H9 (cell line): ENCODE data around the gene ZNF821. TPM values are rescaled to one million over a fixed set of nuclear protein-coding genes. Genes with fewer than 3 reads are reported as not detected.

Experiments
- DNase-seq: peaks from one replicate; pipeline ENCODE4 v3.0.0-alpha.2; 2017
- H2AFZ ChIP-seq: one replicate; pipeline ENCODE4 v1.6.1; 2013; ENCODE audit warnings: mild to moderate bottlenecking, low read length, control low read depth, moderate library complexity
- H2AK5ac ChIP-seq: 2 replicates; pipeline ENCODE4 v1.6.1; 2013; ENCODE audit warnings: low read length, control low read depth, mixed read lengths; ENCODE audit not compliant: insufficient read length
- H2BK120ac ChIP-seq: one replicate; pipeline ENCODE4 v1.6.1; 2013; ENCODE audit warnings: low read depth, mild to moderate bottlenecking, low read length, control low read depth, inconsistent platforms; ENCODE audit not compliant: poor library complexity, severe bottlenecking
- H2BK12ac ChIP-seq: 2 replicates; pipeline ENCODE4 v1.6.1; 2013; ENCODE audit warnings: low read length, control low read depth, mixed read lengths, low read depth; ENCODE audit not compliant: insufficient read length
- H2BK15ac ChIP-seq: 2 replicates; pipeline ENCODE4 v1.6.1; 2013; ENCODE audit warnings: low read depth, low read length, control low read depth
- H2BK20ac ChIP-seq: one replicate; pipeline ENCODE4 v1.6.1; 2013; ENCODE audit warnings: low read depth, mild to moderate bottlenecking, low read length, control low read depth, inconsistent platforms; ENCODE audit not compliant: poor library complexity, severe bottlenecking
- H2BK5ac ChIP-seq: 2 replicates; pipeline ENCODE4 v1.6.1; 2013; ENCODE audit warnings: low read length, control low read depth, mixed read lengths; ENCODE audit not compliant: insufficient read length
- H3K14ac ChIP-seq: 2 replicates; pipeline ENCODE4 v1.6.1; 2013; ENCODE audit warnings: low read length, control low read depth; ENCODE audit not compliant: insufficient read depth
- H3K18ac ChIP-seq: 2 replicates; pipeline ENCODE4 v1.6.1; 2013; ENCODE audit warnings: low read depth, mild to moderate bottlenecking, mixed read lengths, low read length, control low read depth; ENCODE audit not compliant: insufficient read length
- H3K23ac ChIP-seq: 2 replicates; pipeline ENCODE4 v1.6.1; 2013; ENCODE audit warnings: low read length, control low read depth, mixed read lengths, low read depth; ENCODE audit not compliant: insufficient read length
- H3K23me2 ChIP-seq: 2 replicates; pipeline ENCODE4 v1.6.1; 2013; ENCODE audit warnings: low read depth, mild to moderate bottlenecking, mixed read lengths, low read length, control low read depth; ENCODE audit not compliant: insufficient read length, poor library complexity, severe bottlenecking
- H3K27ac ChIP-seq: 2 replicates; pipeline ENCODE4 v1.5.1; 2013; ENCODE audit warnings: low read length, control low read depth, mixed read lengths, low read depth; ENCODE audit not compliant: insufficient read length
- H3K27me3 ChIP-seq: 2 replicates; pipeline ENCODE4 v1.6.1; 2013; ENCODE audit warnings: low read length, control low read depth, inconsistent platforms; ENCODE audit not compliant: insufficient read depth
- H3K4ac ChIP-seq: 2 replicates; pipeline ENCODE4 v1.6.1; 2013; ENCODE audit warnings: low read depth, mild to moderate bottlenecking, control low read depth, inconsistent platforms, low read length, moderate library complexity
- H3K4me1 ChIP-seq: 2 replicates; pipeline ENCODE4 v1.6.1; 2013; ENCODE audit warnings: low read length, control low read depth, inconsistent platforms; ENCODE audit not compliant: insufficient read depth
- H3K4me2 ChIP-seq: 2 replicates; pipeline ENCODE4 v1.6.1; 2013; ENCODE audit warnings: low read length, control low read depth, mixed read lengths; ENCODE audit not compliant: insufficient read length, insufficient read depth
- H3K56ac ChIP-seq: 2 replicates; pipeline ENCODE4 v1.6.1; 2013; ENCODE audit warnings: low read depth, mild to moderate bottlenecking, mixed read lengths, low read length, control low read depth; ENCODE audit not compliant: insufficient read length
- H3K79me1 ChIP-seq: 2 replicates; pipeline ENCODE4 v1.6.1; 2013; ENCODE audit warnings: low read depth, mild to moderate bottlenecking, moderate library complexity, low read length, control low read depth, inconsistent platforms; ENCODE audit not compliant: insufficient read depth, poor library complexity, severe bottlenecking
- H3K79me2 ChIP-seq: 2 replicates; pipeline ENCODE4 v1.6.1; 2013; ENCODE audit warnings: low read length, control low read depth, inconsistent platforms; ENCODE audit not compliant: insufficient read depth
- H3K9ac ChIP-seq: 2 replicates; pipeline ENCODE4 v1.6.1; 2013; ENCODE audit warnings: low read length, control low read depth, mixed read lengths; ENCODE audit not compliant: insufficient read length; ENCODE audit errors: extremely low read depth
- H3K9me3 ChIP-seq: one replicate; pipeline ENCODE4 v1.6.1; 2013; ENCODE audit warnings: low read depth, low read length, inconsistent platforms; ENCODE audit not compliant: control insufficient read depth
- H3T11ph ChIP-seq: one replicate; pipeline ENCODE4 v1.6.1; 2013; ENCODE audit warnings: mild to moderate bottlenecking, low read length, control low read depth, inconsistent platforms
- H4K20me1 ChIP-seq: one replicate; pipeline ENCODE4 v1.6.1; 2013; ENCODE audit not compliant: control insufficient read depth, insufficient read length, insufficient read depth
- H4K5ac ChIP-seq: 2 replicates; pipeline ENCODE4 v1.6.1; 2013; ENCODE audit warnings: low read depth, mild to moderate bottlenecking, mixed read lengths, low read length, control low read depth; ENCODE audit not compliant: insufficient read length
- H4K8ac ChIP-seq: replicated peaks from 2 replicates; pipeline ENCODE4 v1.6.1; 2013; ENCODE audit warnings: low read length, control low read depth, mixed read lengths, low read depth; ENCODE audit not compliant: insufficient read length
- H4K91ac ChIP-seq: 2 replicates; pipeline ENCODE4 v1.6.1; 2013; ENCODE audit warnings: low read depth, mild to moderate bottlenecking, moderate library complexity, mixed read lengths, low read length, control low read depth; ENCODE audit not compliant: insufficient read length
- H3K27ac Mint-ChIP-seq, 3 experiments: 2 replicates in 2 of 3; 3 replicates in 1 of 3; pipeline ENCODE4 v1.8.0; 2020 to 2021; ENCODE audit warnings: mixed read lengths in 3 of 3, mild to moderate bottlenecking in 1 of 3, moderate library complexity in 1 of 3
- H3K27me3 Mint-ChIP-seq: 2 replicates; pipeline ENCODE4 v1.8.0; 2021; ENCODE audit warnings: low read depth, mild to moderate bottlenecking, moderate library complexity, mixed read lengths
- H3K36me3 Mint-ChIP-seq, 3 experiments: 2 replicates in 2 of 3; 3 replicates in 1 of 3; pipeline ENCODE4 v1.8.0; 2020 to 2021; ENCODE audit warnings: low read depth in 3 of 3, mixed read lengths in 3 of 3; ENCODE audit not compliant: insufficient read depth in 1 of 3
- H3K4me1 Mint-ChIP-seq, 2 experiments: 2 replicates each; pipeline ENCODE4 v1.8.0; 2020; ENCODE audit warnings: mixed read lengths in 2 of 2
- H3K4me3 Mint-ChIP-seq, 2 experiments: 2 replicates in 1 of 2; 3 replicates in 1 of 2; pipeline ENCODE4 v1.8.0; 2020 to 2021; ENCODE audit warnings: mild to moderate bottlenecking in 2 of 2, mixed read lengths in 2 of 2, moderate library complexity in 1 of 2
- H3K9me3 Mint-ChIP-seq, 2 experiments: 2 replicates in 1 of 2; 3 replicates in 1 of 2; pipeline ENCODE4 v1.8.0; 2020; ENCODE audit warnings: mild to moderate bottlenecking in 2 of 2, mixed read lengths in 2 of 2, moderate library complexity in 1 of 2
- CTCF ChIP-seq: fragments of 200-600 bp; sonication (generic); conservative IDR thresholded peaks from 3 replicates; pipeline ENCODE4 v1.8.0; 2021; ENCODE audit warnings: antibody characterized with exemption, mild to moderate bottlenecking
- WGBS: extraction: QIAGEN DNeasy Blood & Tissue Kit; methylation state at CpG from one replicate; pipeline ENCODE4 v1.1.7; 2013; ENCODE audit warnings: missing lambda C conversion rate, low lambda C conversion rate, mixed read lengths; ENCODE audit not compliant: insufficient read length; ENCODE audit errors: extremely low coverage; 5-methylcytosine and 5-hydroxymethylcytosine counted together
- total RNA-seq: library from RNA; stranded (reverse); gene quantifications from 2 replicates; pipeline ENCODE4 v1.2.1, GENCODE V29; 2021

ZNF821 gene
- total RNA-seq, 1 experiment from 2014 or later = 12.5 TPM

GRCh38 chr16:71852158-71852557, 31.8 kb downstream of the ZNF821 start:
- Histone ChIP-seq H2AK5ac (no peak overlapping the region), H3K23me2 (no peaks in the 10 kb centered on the region), H2BK12ac (no peak overlapping the region), H3K9me3 (no peaks in the 10 kb centered on the region), H4K91ac (no peak overlapping the region), H3K4me2 (no peak overlapping the region), H3K4ac (no peak overlapping the region), H3T11ph (no peak overlapping the region), H3K23ac (no peak overlapping the region), H3K79me1 (no peaks in the 10 kb centered on the region), H4K20me1 (no peaks in the 10 kb centered on the region), H2BK120ac (no peak overlapping the region), H3K27ac (no peak overlapping the region), H3K4me1 (no peaks in the 10 kb centered on the region), H4K8ac (no peak overlapping the region), H3K56ac (no peak overlapping the region), H4K5ac (no peak overlapping the region), H3K14ac (no peak overlapping the region), H2BK20ac (no peak overlapping the region), H2AFZ (no peak overlapping the region), H3K27me3 (no peaks in the 10 kb centered on the region), H3K79me2 (peaks cover 1% of the 10 kb centered on the region; the same call in 1 of the 2 replicates), H3K9ac (no peak overlapping the region), H3K18ac (no peak overlapping the region), H2BK15ac (no peak overlapping the region), H2BK5ac (no peak overlapping the region)
- Mint-ChIP-seq H3K4me3 (no peak overlapping the region), H3K36me3 (peaks cover 16 to 61% (median 41%) of the 10 kb centered on the region in 3 experiments; a peak in 6 of 7 replicates), H3K4me1 (peaks cover 3% of the 10 kb centered on the region in 2 experiments), H3K9me3 (no peaks in the 10 kb centered on the region), H3K27me3 (no peaks in the 10 kb centered on the region; the same call in 1 of the 2 replicates), H3K27ac (no peak overlapping the region)
- no peak for DNase-seq
- no peak for TF ChIP-seq CTCF
- WGBS = no CpG with 5 or more reads among the region's 3 CpGs
